Esophagus squamous epithelium (tissue), 5 donors: ENCODE measurements around the gene CCDC194. TPM values are rescaled to one million over a fixed set of nuclear protein-coding genes. Genes with fewer than 3 reads are reported as not detected.

ENCODE experiments used
- DNase-seq: peaks from one replicate; lab custom pipeline; 2025; lab: John Stamatoyannopoulos, UW
- H3K27ac ChIP-seq, 4 donors: fragments of 200-600 bp; sonication (generic); one replicate each; pipeline ENCODE4 v1.5.1; 2016 to 2019; ENCODE audit warnings: mild to moderate bottlenecking in 1 of 4
- H3K27me3 ChIP-seq, 4 donors: fragments of 200-600 bp; sonication (generic); 1 replicate in 3 of 4; 2 replicates in 1 of 4; pipeline versions ENCODE4 v1.5.1 to v1.6.0; 2017 to 2021; ENCODE audit warnings: antibody characterized with exemption in 1 of 4
- H3K36me3 ChIP-seq, 3 donors: fragments of 200-600 bp; sonication (generic); one replicate each; pipeline ENCODE4 v1.5.1; 2016 to 2019
- H3K4me1 ChIP-seq, 3 donors: fragments of 200-600 bp; sonication (generic); one replicate each; pipeline ENCODE4 v1.5.1; 2017 to 2019
- H3K4me3 ChIP-seq, 4 donors: fragments of 200-600 bp; sonication (generic); 1 replicate in 3 of 4; 2 replicates in 1 of 4; pipeline ENCODE4 v1.5.1; 2016 to 2019; ENCODE audit warnings: mild to moderate bottlenecking in 2 of 4, moderate library complexity in 1 of 4
- H3K9me3 ChIP-seq, 3 donors: fragments of 200-600 bp; sonication (generic); one replicate each; pipeline ENCODE4 v1.5.1; 2016 to 2019
- CTCF ChIP-seq, 6 experiments: fragments of 450-650 bp in 4 of 6; fragments of 200-600 bp in 2 of 6; sonication (generic) in 2 of 6; IDR thresholded peaks; one replicate each; pipeline ENCODE4 v1.5.1; 2016 to 2019; ENCODE audit warnings: antibody characterized with exemption in 6 of 6, mild to moderate bottlenecking in 4 of 6, moderate library complexity in 4 of 6
- POLR2A ChIP-seq, 4 donors: fragments of 450-650 bp; IDR thresholded peaks; one replicate each; pipeline ENCODE4 v1.6.1; 2017; ENCODE audit warnings: antibody characterized with exemption in 4 of 4, mild to moderate bottlenecking in 4 of 4, moderate library complexity in 3 of 4
- WGBS, 2 donors: methylation state at CpG; one replicate each; pipeline ENCODE4 v1.1.5; 2018; 5-methylcytosine and 5-hydroxymethylcytosine counted together
- intact Hi-C: fragments of 100-400 bp; cut with DNase I; formaldehyde crosslinking; loops from one replicate; pipeline ENCODE4 v1.15.0; 2022
- total RNA-seq, 4 donors: library from RNA; depleted of rRNA; stranded (reverse); fragments of >200 nt; gene quantifications; one replicate each; pipeline ENCODE4 v1.1.0, GENCODE V29; 2016
- donor health status: DM: yes; HTN: yes; CAD: no.

Gene CCDC194
- total RNA-seq, 4 donors from 2014 or later = not detected

- Histone ChIP-seq H3K36me3 (no peaks in the 10 kb centered on the region), H3K4me1 (peaks cover 0 to 2% (median 0%) of the 10 kb centered on the region in 3 donors), H3K27me3 (no peaks in the 10 kb centered on the region), H3K9me3 (no peaks in the 10 kb centered on the region), H3K27ac (no peak overlapping the region), H3K4me3 (no peak overlapping the region)
- intact Hi-C loops = no loop called here
- DNase-seq = no peak
- TF ChIP-seq POLR2A (IDR thresholded peaks at IDR 0.05) (no peak), CTCF (IDR thresholded peaks at IDR 0.05) (no peak)
- WGBS, 2 donors = 78 to 83% methylated on average over 5 to 6 of the region's 7 CpGs
These were observed 41.2 kb upstream of the CCDC194 start for GRCh38 chr19:17435218-17435617.

GRCh38 chr19:17431417-17431816, 37.4 kb upstream of the CCDC194 start:
- intact Hi-C loops = no loop called here
- Histone ChIP-seq H3K9me3 (no peaks in the 10 kb centered on the region), H3K4me3 (no peak overlapping the region), H3K36me3 (no peaks in the 10 kb centered on the region), H3K27me3 (no peaks in the 10 kb centered on the region), H3K27ac (no peak overlapping the region), H3K4me1 (peaks cover 0 to 16% (median 9%) of the 10 kb centered on the region in 3 donors)
- no peak for TF ChIP-seq POLR2A (IDR thresholded peaks at IDR 0.05)
- no peak for TF ChIP-seq CTCF (IDR thresholded peaks at IDR 0.05)
- 88 to 91% methylated on average over 2 to 7 of the region's 7 CpGs for WGBS, 2 donors
- no peak for DNase-seq

- Histone ChIP-seq H3K4me1 (peaks cover 1 to 21% (median 9%) of the 10 kb centered on the region in 3 donors), H3K27me3 (no peaks in the 10 kb centered on the region), H3K9me3 (no peaks in the 10 kb centered on the region), H3K27ac (peak overlapping the region in 2 of 4 donors; percentile 30 to 51), H3K4me3 (no peak overlapping the region), H3K36me3 (no peaks in the 10 kb centered on the region)
- intact Hi-C loops = no loop called here
- WGBS, 2 donors = 42 to 45% methylated on average over 17 of the region's 17 CpGs
- no peak for TF ChIP-seq CTCF (IDR thresholded peaks at IDR 0.05)
- no peak for TF ChIP-seq POLR2A (IDR thresholded peaks at IDR 0.05)
- DNase-seq = no peak
These were observed 35.7 kb upstream of the CCDC194 start for GRCh38 chr19:17429641-17430113.

- no peak for DNase-seq
- WGBS, 2 donors = 40 to 51% methylated on average over 10 of the region's 27 CpGs
- no peak overlapping the region for H3K4me3 ChIP-seq
- no peak overlapping the region for H3K27ac ChIP-seq
- H3K27me3 ChIP-seq = no peaks in the 10 kb centered on the region
- no peaks in the 10 kb centered on the region for H3K9me3 ChIP-seq
- peaks cover 0 to 23% (median 0%) of the 10 kb centered on the region in 3 donors for H3K36me3 ChIP-seq
- intact Hi-C loops = no loop called here
- TF ChIP-seq CTCF (IDR thresholded peaks at IDR 0.05) (peak in 2 of 6 experiments; percentile 21 to 34), POLR2A (IDR thresholded peaks at IDR 0.05) (no peak)
- peaks cover 5 to 28% (median 6%) of the 10 kb centered on the region in 3 donors for H3K4me1 ChIP-seq
These were observed 30.9 kb upstream of the CCDC194 start for GRCh38 chr19:17424743-17425365.

GRCh38 chr19:17423429-17424208, 29.6 kb upstream of the CCDC194 start:
- Histone ChIP-seq H3K4me3 (no peak overlapping the region), H3K27ac (no peak overlapping the region), H3K36me3 (peaks cover 0 to 23% (median 0%) of the 10 kb centered on the region in 3 donors), H3K27me3 (no peaks in the 10 kb centered on the region), H3K9me3 (no peaks in the 10 kb centered on the region), H3K4me1 (peaks cover 4 to 27% (median 10%) of the 10 kb centered on the region in 3 donors)
- no peak for DNase-seq
- intact Hi-C loops = no loop called here
- WGBS, 2 donors = 82 to 83% methylated on average over 5 to 14 of the region's 20 CpGs
- TF ChIP-seq CTCF (IDR thresholded peaks at IDR 0.05) = no peak
- TF ChIP-seq POLR2A (IDR thresholded peaks at IDR 0.05) = no peak
